Parathyroid adenoma (tissue), 2 donors: ENCODE results near the gene ARHGAP24.

Experiments
- H2AFZ ChIP-seq: fragments of 300-600 bp; sonication (generic); one replicate; pipeline ENCODE4 v1.7.0; 2017; ENCODE audit warnings: antibody characterized with exemption, mild to moderate bottlenecking
- H3K27ac ChIP-seq: fragments of 300-600 bp; sonication (generic); one replicate; pipeline ENCODE4 v1.7.0; 2017
- H3K27me3 ChIP-seq: fragments of 300-600 bp; sonication (generic); one replicate; pipeline ENCODE4 v1.7.0; 2017; ENCODE audit warnings: low read length; ENCODE audit not compliant: control insufficient read depth, insufficient read depth
- H3K36me3 ChIP-seq: fragments of 300-600 bp; sonication (generic); one replicate; pipeline ENCODE4 v1.7.0; 2017; ENCODE audit warnings: low read length; ENCODE audit not compliant: control insufficient read depth, insufficient read depth
- H3K4me1 ChIP-seq: fragments of 300-600 bp; sonication (generic); one replicate; pipeline ENCODE4 v1.7.0; 2017; ENCODE audit warnings: control low read depth
- H3K4me2 ChIP-seq: fragments of 300-600 bp; sonication (generic); one replicate; pipeline ENCODE4 v1.7.0; 2017; ENCODE audit warnings: low read length
- H3K4me3 ChIP-seq: fragments of 300-600 bp; sonication (generic); one replicate; pipeline ENCODE4 v1.7.0; 2017; ENCODE audit warnings: low read depth, low read length
- H3K79me2 ChIP-seq: fragments of 300-600 bp; sonication (generic); one replicate; pipeline ENCODE4 v1.7.0; 2017; ENCODE audit warnings: control low read depth
- H3K9ac ChIP-seq: fragments of 300-600 bp; sonication (generic); one replicate; pipeline ENCODE4 v1.7.0; 2017; ENCODE audit warnings: mild to moderate bottlenecking
- H3K9me3 ChIP-seq: fragments of 300-600 bp; sonication (generic); one replicate; pipeline ENCODE4 v1.7.0; 2017; ENCODE audit warnings: low read length; ENCODE audit not compliant: control insufficient read depth
- TF ChIP-seq, protein P1 (sequence below): fragments of 300-600 bp; sonication (generic); IDR thresholded peaks from one replicate; pipeline ENCODE4 v1.7.0; 2017; ENCODE audit warnings: antibody characterized with exemption, mild to moderate bottlenecking
- donor health status: primary hyperparathyroidism.

The ARHGAP24 gene

DNA sequence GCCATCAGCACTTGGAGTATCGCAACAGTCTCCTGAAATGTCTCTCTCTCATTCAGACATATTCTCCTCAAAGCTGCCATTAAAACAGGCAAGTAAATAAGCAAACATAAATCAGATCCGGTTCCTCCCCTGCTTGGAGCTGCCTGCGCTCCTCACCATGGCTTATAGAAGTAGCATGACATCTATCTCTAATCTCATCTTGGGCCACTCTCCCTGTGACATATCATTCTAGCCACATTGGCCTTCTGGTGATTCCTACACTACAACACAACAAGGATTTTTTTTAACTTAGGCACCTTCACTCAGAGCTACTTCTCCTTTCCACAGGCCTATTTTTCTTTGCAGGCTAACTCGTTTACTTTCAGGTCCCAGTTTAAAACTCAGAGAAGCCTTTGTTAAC is 387.9 kb downstream of the ARHGAP24 start:
- no peaks in the 10 kb centered on the region for H3K36me3 ChIP-seq
- no peaks in the 10 kb centered on the region for H3K79me2 ChIP-seq
- TF ChIP-seq, protein P1, sequence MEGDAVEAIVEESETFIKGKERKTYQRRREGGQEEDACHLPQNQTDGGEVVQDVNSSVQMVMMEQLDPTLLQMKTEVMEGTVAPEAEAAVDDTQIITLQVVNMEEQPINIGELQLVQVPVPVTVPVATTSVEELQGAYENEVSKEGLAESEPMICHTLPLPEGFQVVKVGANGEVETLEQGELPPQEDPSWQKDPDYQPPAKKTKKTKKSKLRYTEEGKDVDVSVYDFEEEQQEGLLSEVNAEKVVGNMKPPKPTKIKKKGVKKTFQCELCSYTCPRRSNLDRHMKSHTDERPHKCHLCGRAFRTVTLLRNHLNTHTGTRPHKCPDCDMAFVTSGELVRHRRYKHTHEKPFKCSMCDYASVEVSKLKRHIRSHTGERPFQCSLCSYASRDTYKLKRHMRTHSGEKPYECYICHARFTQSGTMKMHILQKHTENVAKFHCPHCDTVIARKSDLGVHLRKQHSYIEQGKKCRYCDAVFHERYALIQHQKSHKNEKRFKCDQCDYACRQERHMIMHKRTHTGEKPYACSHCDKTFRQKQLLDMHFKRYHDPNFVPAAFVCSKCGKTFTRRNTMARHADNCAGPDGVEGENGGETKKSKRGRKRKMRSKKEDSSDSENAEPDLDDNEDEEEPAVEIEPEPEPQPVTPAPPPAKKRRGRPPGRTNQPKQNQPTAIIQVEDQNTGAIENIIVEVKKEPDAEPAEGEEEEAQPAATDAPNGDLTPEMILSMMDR = no peak
- no peaks in the 10 kb centered on the region for H3K9me3 ChIP-seq
- no peak overlapping the region for H2AFZ ChIP-seq
- H3K27ac ChIP-seq = no peak overlapping the region
- H3K27me3 ChIP-seq = no peaks in the 10 kb centered on the region
- peaks cover 8% of the 10 kb centered on the region for H3K4me1 ChIP-seq
- no peak overlapping the region for H3K4me3 ChIP-seq
- no peak overlapping the region for H3K4me2 ChIP-seq
- no peak overlapping the region for H3K9ac ChIP-seq

DNA sequence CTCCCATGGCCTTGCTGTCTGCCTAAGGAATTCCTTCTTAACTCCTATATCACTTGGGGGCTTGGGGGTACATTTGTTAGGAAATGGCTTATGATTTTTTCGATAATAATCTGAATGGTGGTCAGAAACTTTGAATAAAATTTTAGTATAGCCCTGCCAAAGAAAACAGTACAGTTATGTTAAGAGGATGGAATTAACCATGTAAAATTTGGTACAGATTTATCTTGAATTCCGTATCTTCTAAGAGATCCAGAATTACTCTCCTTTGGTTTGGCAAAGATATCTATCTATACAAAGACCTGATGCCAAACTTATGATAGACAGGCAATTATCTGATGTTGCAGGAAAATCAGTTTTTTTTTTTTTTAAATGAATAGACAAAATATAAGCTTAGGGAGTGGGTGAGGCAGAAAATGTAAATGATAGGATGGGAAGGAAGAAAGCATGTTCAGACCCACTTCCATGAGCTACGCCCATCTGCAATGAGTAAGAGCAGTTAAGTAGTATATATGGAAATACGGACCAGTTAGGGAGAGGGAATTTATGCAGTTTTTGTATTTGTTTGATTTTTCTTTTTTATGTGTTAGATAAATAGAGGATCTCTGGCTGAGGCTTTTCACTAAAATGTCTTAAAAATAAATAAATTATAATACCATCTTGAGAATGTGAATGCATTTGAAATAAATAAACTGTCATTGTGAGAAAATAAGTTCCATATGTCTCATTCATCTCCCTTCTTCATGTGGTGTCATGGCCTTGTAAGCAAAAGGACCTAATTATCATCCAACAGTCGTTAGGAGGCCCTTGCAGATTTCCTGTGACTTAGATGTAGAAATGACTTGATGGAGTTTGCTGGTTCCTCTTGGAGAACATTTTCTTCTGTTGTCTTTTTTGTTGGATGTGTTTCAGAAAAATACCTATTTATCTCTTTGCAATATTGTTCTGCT is 389.6 kb downstream of the ARHGAP24 start:
- TF ChIP-seq, protein P1 = no peak
- H3K27me3 ChIP-seq = no peaks in the 10 kb centered on the region
- no peak overlapping the region for H3K27ac ChIP-seq
- H3K4me3 ChIP-seq = no peak overlapping the region
- H3K9me3 ChIP-seq = no peaks in the 10 kb centered on the region
- H3K4me2 ChIP-seq = no peak overlapping the region
- H2AFZ ChIP-seq = no peak overlapping the region
- H3K4me1 ChIP-seq = peaks cover 8% of the 10 kb centered on the region
- H3K36me3 ChIP-seq = no peaks in the 10 kb centered on the region
- H3K79me2 ChIP-seq = no peaks in the 10 kb centered on the region
- no peak overlapping the region for H3K9ac ChIP-seq

DNA sequence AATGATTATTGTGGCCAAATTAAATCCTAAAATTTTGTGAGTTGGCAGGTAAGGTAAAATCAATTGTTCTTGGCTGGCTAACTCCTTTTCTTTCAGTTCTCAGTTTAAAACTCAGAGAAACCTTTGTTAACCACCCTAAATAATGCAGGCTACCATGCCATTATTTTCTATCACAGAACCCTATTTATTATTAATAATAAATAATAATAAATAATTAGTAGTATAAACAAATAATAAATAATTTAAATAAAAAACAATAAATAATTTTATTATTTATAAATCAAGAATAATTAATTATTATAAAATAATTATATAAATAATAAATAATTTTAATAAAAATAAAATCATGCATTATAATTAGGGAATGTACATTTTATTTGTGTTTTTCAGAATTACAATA is 390.3 kb downstream of the ARHGAP24 start:
- TF ChIP-seq, protein P1 = no peak

DNA sequence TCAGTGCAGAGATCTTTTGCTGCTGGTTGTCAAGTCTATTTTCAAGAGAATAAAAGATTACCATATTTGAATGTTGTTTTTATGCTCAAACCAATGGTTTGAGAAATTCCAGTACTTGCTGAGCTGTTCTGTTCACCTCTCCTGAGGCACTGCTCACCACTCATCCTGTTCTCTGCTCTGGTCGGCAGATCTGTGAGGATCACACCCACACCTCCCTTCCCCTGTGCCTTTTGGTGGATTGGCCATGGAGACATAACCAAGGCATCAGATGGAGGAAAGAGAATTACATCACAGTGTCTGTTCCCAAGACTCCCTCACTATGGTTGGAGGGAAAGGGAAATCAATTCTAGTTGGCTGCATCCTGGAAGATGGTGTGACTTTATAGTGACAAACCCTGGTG is 391.6 kb downstream of the ARHGAP24 start:
- H3K4me1 ChIP-seq = peaks cover 4% of the 10 kb centered on the region

More for the DNA sequence above, 390.3 kb downstream of the ARHGAP24 start:
- no peaks in the 10 kb centered on the region for H3K79me2 ChIP-seq
- no peaks in the 10 kb centered on the region for H3K9me3 ChIP-seq
- H3K27ac ChIP-seq = no peak overlapping the region
- peaks cover 8% of the 10 kb centered on the region for H3K4me1 ChIP-seq
- H3K36me3 ChIP-seq = no peaks in the 10 kb centered on the region
- H3K4me2 ChIP-seq = no peak overlapping the region
- H2AFZ ChIP-seq = no peak overlapping the region
- H3K9ac ChIP-seq = no peak overlapping the region
- H3K27me3 ChIP-seq = no peaks in the 10 kb centered on the region
- H3K4me3 ChIP-seq = no peak overlapping the region

More for the DNA sequence above, 391.6 kb downstream of the ARHGAP24 start:
- Histone ChIP-seq H3K4me2 (no peak overlapping the region), H3K27me3 (no peaks in the 10 kb centered on the region), H3K27ac (peak overlapping the region; percentile 36), H3K36me3 (no peaks in the 10 kb centered on the region), H2AFZ (peak overlapping the region; percentile 56), H3K9me3 (no peaks in the 10 kb centered on the region), H3K4me3 (no peak overlapping the region), H3K9ac (no peak overlapping the region), H3K79me2 (no peaks in the 10 kb centered on the region)
- TF ChIP-seq, protein P1 = no peak
